H9 (cell line): ENCODE measurements around the gene APOL2. TPM values are rescaled to one million over a fixed set of nuclear protein-coding genes. Genes with fewer than 3 reads are reported as not detected.

ENCODE experiments used
- DNase-seq: peaks from one replicate; pipeline ENCODE4 v3.0.0-alpha.2; 2017
- H2AFZ ChIP-seq: one replicate; pipeline ENCODE4 v1.6.1; 2013; ENCODE audit warnings: mild to moderate bottlenecking, low read length, control low read depth, moderate library complexity
- H2AK5ac ChIP-seq: 2 replicates; pipeline ENCODE4 v1.6.1; 2013; ENCODE audit warnings: low read length, control low read depth, mixed read lengths; ENCODE audit not compliant: insufficient read length
- H2BK120ac ChIP-seq: one replicate; pipeline ENCODE4 v1.6.1; 2013; ENCODE audit warnings: low read depth, mild to moderate bottlenecking, low read length, control low read depth, inconsistent platforms; ENCODE audit not compliant: poor library complexity, severe bottlenecking
- H2BK12ac ChIP-seq: 2 replicates; pipeline ENCODE4 v1.6.1; 2013; ENCODE audit warnings: low read length, control low read depth, mixed read lengths, low read depth; ENCODE audit not compliant: insufficient read length
- H2BK15ac ChIP-seq: 2 replicates; pipeline ENCODE4 v1.6.1; 2013; ENCODE audit warnings: low read depth, low read length, control low read depth
- H2BK20ac ChIP-seq: one replicate; pipeline ENCODE4 v1.6.1; 2013; ENCODE audit warnings: low read depth, mild to moderate bottlenecking, low read length, control low read depth, inconsistent platforms; ENCODE audit not compliant: poor library complexity, severe bottlenecking
- H2BK5ac ChIP-seq: 2 replicates; pipeline ENCODE4 v1.6.1; 2013; ENCODE audit warnings: low read length, control low read depth, mixed read lengths; ENCODE audit not compliant: insufficient read length
- H3K14ac ChIP-seq: 2 replicates; pipeline ENCODE4 v1.6.1; 2013; ENCODE audit warnings: low read length, control low read depth; ENCODE audit not compliant: insufficient read depth
- H3K18ac ChIP-seq: 2 replicates; pipeline ENCODE4 v1.6.1; 2013; ENCODE audit warnings: low read depth, mild to moderate bottlenecking, mixed read lengths, low read length, control low read depth; ENCODE audit not compliant: insufficient read length
- H3K23ac ChIP-seq: 2 replicates; pipeline ENCODE4 v1.6.1; 2013; ENCODE audit warnings: low read length, control low read depth, mixed read lengths, low read depth; ENCODE audit not compliant: insufficient read length
- H3K23me2 ChIP-seq: 2 replicates; pipeline ENCODE4 v1.6.1; 2013; ENCODE audit warnings: low read depth, mild to moderate bottlenecking, mixed read lengths, low read length, control low read depth; ENCODE audit not compliant: insufficient read length, poor library complexity, severe bottlenecking
- H3K27ac ChIP-seq: 2 replicates; pipeline ENCODE4 v1.5.1; 2013; ENCODE audit warnings: low read length, control low read depth, mixed read lengths, low read depth; ENCODE audit not compliant: insufficient read length
- H3K27me3 ChIP-seq: 2 replicates; pipeline ENCODE4 v1.6.1; 2013; ENCODE audit warnings: low read length, control low read depth, inconsistent platforms; ENCODE audit not compliant: insufficient read depth
- H3K4ac ChIP-seq: 2 replicates; pipeline ENCODE4 v1.6.1; 2013; ENCODE audit warnings: low read depth, mild to moderate bottlenecking, control low read depth, inconsistent platforms, low read length, moderate library complexity
- H3K4me1 ChIP-seq: 2 replicates; pipeline ENCODE4 v1.6.1; 2013; ENCODE audit warnings: low read length, control low read depth, inconsistent platforms; ENCODE audit not compliant: insufficient read depth
- H3K4me2 ChIP-seq: 2 replicates; pipeline ENCODE4 v1.6.1; 2013; ENCODE audit warnings: low read length, control low read depth, mixed read lengths; ENCODE audit not compliant: insufficient read length, insufficient read depth
- H3K56ac ChIP-seq: 2 replicates; pipeline ENCODE4 v1.6.1; 2013; ENCODE audit warnings: low read depth, mild to moderate bottlenecking, mixed read lengths, low read length, control low read depth; ENCODE audit not compliant: insufficient read length
- H3K79me1 ChIP-seq: 2 replicates; pipeline ENCODE4 v1.6.1; 2013; ENCODE audit warnings: low read depth, mild to moderate bottlenecking, moderate library complexity, low read length, control low read depth, inconsistent platforms; ENCODE audit not compliant: insufficient read depth, poor library complexity, severe bottlenecking
- H3K79me2 ChIP-seq: 2 replicates; pipeline ENCODE4 v1.6.1; 2013; ENCODE audit warnings: low read length, control low read depth, inconsistent platforms; ENCODE audit not compliant: insufficient read depth
- H3K9ac ChIP-seq: 2 replicates; pipeline ENCODE4 v1.6.1; 2013; ENCODE audit warnings: low read length, control low read depth, mixed read lengths; ENCODE audit not compliant: insufficient read length; ENCODE audit errors: extremely low read depth
- H3K9me3 ChIP-seq: one replicate; pipeline ENCODE4 v1.6.1; 2013; ENCODE audit warnings: low read depth, low read length, inconsistent platforms; ENCODE audit not compliant: control insufficient read depth
- H3T11ph ChIP-seq: one replicate; pipeline ENCODE4 v1.6.1; 2013; ENCODE audit warnings: mild to moderate bottlenecking, low read length, control low read depth, inconsistent platforms
- H4K20me1 ChIP-seq: one replicate; pipeline ENCODE4 v1.6.1; 2013; ENCODE audit not compliant: control insufficient read depth, insufficient read length, insufficient read depth
- H4K5ac ChIP-seq: 2 replicates; pipeline ENCODE4 v1.6.1; 2013; ENCODE audit warnings: low read depth, mild to moderate bottlenecking, mixed read lengths, low read length, control low read depth; ENCODE audit not compliant: insufficient read length
- H4K8ac ChIP-seq: replicated peaks from 2 replicates; pipeline ENCODE4 v1.6.1; 2013; ENCODE audit warnings: low read length, control low read depth, mixed read lengths, low read depth; ENCODE audit not compliant: insufficient read length
- H4K91ac ChIP-seq: 2 replicates; pipeline ENCODE4 v1.6.1; 2013; ENCODE audit warnings: low read depth, mild to moderate bottlenecking, moderate library complexity, mixed read lengths, low read length, control low read depth; ENCODE audit not compliant: insufficient read length
- H3K27ac Mint-ChIP-seq, 3 experiments: 2 replicates in 2 of 3; 3 replicates in 1 of 3; pipeline ENCODE4 v1.8.0; 2020 to 2021; ENCODE audit warnings: mixed read lengths in 3 of 3, mild to moderate bottlenecking in 1 of 3, moderate library complexity in 1 of 3
- H3K27me3 Mint-ChIP-seq: 2 replicates; pipeline ENCODE4 v1.8.0; 2021; ENCODE audit warnings: low read depth, mild to moderate bottlenecking, moderate library complexity, mixed read lengths
- H3K36me3 Mint-ChIP-seq, 3 experiments: 2 replicates in 2 of 3; 3 replicates in 1 of 3; pipeline ENCODE4 v1.8.0; 2020 to 2021; ENCODE audit warnings: low read depth in 3 of 3, mixed read lengths in 3 of 3; ENCODE audit not compliant: insufficient read depth in 1 of 3
- H3K4me1 Mint-ChIP-seq, 2 experiments: 2 replicates each; pipeline ENCODE4 v1.8.0; 2020; ENCODE audit warnings: mixed read lengths in 2 of 2
- H3K4me3 Mint-ChIP-seq, 2 experiments: 2 replicates in 1 of 2; 3 replicates in 1 of 2; pipeline ENCODE4 v1.8.0; 2020 to 2021; ENCODE audit warnings: mild to moderate bottlenecking in 2 of 2, mixed read lengths in 2 of 2, moderate library complexity in 1 of 2
- H3K9me3 Mint-ChIP-seq, 2 experiments: 2 replicates in 1 of 2; 3 replicates in 1 of 2; pipeline ENCODE4 v1.8.0; 2020; ENCODE audit warnings: mild to moderate bottlenecking in 2 of 2, mixed read lengths in 2 of 2, moderate library complexity in 1 of 2
- WGBS: extraction: QIAGEN DNeasy Blood & Tissue Kit; methylation state at CpG from one replicate; pipeline ENCODE4 v1.1.7; 2013; ENCODE audit warnings: missing lambda C conversion rate, low lambda C conversion rate, mixed read lengths; ENCODE audit not compliant: insufficient read length; ENCODE audit errors: extremely low coverage; 5-methylcytosine and 5-hydroxymethylcytosine counted together
- total RNA-seq: library from RNA; stranded (reverse); gene quantifications from 2 replicates; pipeline ENCODE4 v1.2.1, GENCODE V29; 2021
- TF ChIP-seq, protein P1 (sequence below): fragments of 200-600 bp; sonication (generic); conservative IDR thresholded peaks from 3 replicates; pipeline ENCODE4 v1.8.0; 2021; ENCODE audit warnings: antibody characterized with exemption, mild to moderate bottlenecking

APOL2 gene
- total RNA-seq, 1 experiment from 2014 or later, result 15.6 TPM

DNA sequence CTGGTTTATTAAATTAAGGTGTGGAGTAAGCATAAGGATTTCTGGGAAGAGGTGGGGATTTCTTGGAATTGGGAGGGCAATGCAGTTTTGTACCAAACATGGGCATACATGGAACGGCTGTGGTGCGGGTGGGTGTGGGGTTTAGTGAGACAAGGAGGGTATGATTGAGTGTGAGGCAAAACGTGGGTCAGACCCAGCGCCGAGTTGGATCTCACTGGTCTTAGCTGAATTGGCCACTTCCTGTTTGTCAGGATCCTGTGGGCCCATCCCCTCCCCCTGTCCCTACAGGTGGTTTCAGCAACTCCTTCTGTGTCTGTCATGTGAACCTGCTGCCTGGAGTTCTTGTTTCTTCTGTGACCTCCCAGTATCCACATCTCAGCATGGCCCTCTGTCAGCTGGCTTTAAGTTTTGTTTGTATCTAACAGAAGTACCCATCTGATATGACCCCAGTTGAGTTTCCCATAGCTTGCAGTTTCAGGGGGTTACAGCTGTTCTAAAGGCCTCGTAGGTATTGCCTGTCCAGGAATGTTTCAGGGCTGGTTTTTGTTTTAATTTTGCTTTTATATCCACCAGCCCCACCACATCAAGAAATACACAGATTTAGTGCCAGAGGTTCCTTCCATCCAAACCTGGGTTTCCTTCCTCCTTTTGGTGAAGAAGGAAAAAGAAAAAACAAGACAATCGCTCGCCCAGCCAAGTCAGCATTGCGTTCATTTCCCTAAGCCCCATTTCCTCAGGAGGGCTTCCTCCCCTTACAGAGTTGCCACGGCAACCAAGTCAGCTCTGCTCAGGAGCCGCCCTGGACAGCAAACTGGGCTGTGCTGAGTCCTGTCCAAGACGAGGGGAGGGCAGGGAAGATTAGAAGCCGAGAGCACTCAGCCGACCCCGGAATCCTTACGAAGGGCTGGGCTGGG lies 19.6 kb upstream of the APOL2 start:
- Histone ChIP-seq H3K56ac (no peak overlapping the region), H3K79me2 (no peaks in the 10 kb centered on the region), H3K23me2 (no peaks in the 10 kb centered on the region), H2BK5ac (no peak overlapping the region), H4K8ac (no peak overlapping the region), H3T11ph (no peak overlapping the region), H3K9me3 (no peaks in the 10 kb centered on the region), H3K79me1 (no peaks in the 10 kb centered on the region), H3K9ac (no peak overlapping the region), H4K20me1 (no peaks in the 10 kb centered on the region), H2BK120ac (no peak overlapping the region), H3K23ac (no peak overlapping the region), H2AFZ (peak overlapping the region; percentile 94), H2BK15ac (no peak overlapping the region), H4K5ac (no peak overlapping the region), H4K91ac (no peak overlapping the region), H3K27me3 (no peaks in the 10 kb centered on the region), H3K4me2 (peak overlapping the region; percentile 23), H3K4ac (no peak overlapping the region), H3K27ac (no peak overlapping the region), H2AK5ac (no peak overlapping the region), H2BK12ac (no peak overlapping the region), H3K4me1 (no peaks in the 10 kb centered on the region; the same call in 1 of the 2 replicates), H3K14ac (peak overlapping the region; percentile 78; the same call in 1 of the 2 replicates), H2BK20ac (no peak overlapping the region), H3K18ac (peak overlapping the region; percentile 90)
- peak; percentile 76 for DNase-seq
- Mint-ChIP-seq H3K4me3 (peak overlapping the region; percentile 36 to 68), H3K36me3 (no peaks in the 10 kb centered on the region), H3K27ac (peak overlapping the region; percentile 96 to 98 (median 96)), H3K9me3 (no peaks in the 10 kb centered on the region), H3K4me1 (peaks cover 36 to 37% of the 10 kb centered on the region in 2 experiments), H3K27me3 (peaks cover 1% of the 10 kb centered on the region)
- WGBS, result no CpG with 5 or more reads among the region's 16 CpGs
- TF ChIP-seq, protein P1, sequence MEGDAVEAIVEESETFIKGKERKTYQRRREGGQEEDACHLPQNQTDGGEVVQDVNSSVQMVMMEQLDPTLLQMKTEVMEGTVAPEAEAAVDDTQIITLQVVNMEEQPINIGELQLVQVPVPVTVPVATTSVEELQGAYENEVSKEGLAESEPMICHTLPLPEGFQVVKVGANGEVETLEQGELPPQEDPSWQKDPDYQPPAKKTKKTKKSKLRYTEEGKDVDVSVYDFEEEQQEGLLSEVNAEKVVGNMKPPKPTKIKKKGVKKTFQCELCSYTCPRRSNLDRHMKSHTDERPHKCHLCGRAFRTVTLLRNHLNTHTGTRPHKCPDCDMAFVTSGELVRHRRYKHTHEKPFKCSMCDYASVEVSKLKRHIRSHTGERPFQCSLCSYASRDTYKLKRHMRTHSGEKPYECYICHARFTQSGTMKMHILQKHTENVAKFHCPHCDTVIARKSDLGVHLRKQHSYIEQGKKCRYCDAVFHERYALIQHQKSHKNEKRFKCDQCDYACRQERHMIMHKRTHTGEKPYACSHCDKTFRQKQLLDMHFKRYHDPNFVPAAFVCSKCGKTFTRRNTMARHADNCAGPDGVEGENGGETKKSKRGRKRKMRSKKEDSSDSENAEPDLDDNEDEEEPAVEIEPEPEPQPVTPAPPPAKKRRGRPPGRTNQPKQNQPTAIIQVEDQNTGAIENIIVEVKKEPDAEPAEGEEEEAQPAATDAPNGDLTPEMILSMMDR, result no peak
